Psoas muscle (tissue), 8 donors: Measurements from ENCODE around the gene ZMYND10. TPM values are rescaled to one million over a fixed set of nuclear protein-coding genes. Genes with fewer than 3 reads are reported as not detected.

ENCODE experiments used
- ATAC-seq, 4 donors: fragments of 200-7000 bp; cut with Tn5 transposase; one replicate each; pipeline ENCODE4 v1.9.1; 2020; ENCODE audit warnings: moderate library complexity in 3 of 4, mild to moderate bottlenecking in 2 of 4
- DNase-seq, 2 donors: peaks; one replicate each; pipeline ENCODE4 v3.0.0-alpha.2; 2020
- H3K27ac ChIP-seq: fragments of 200-600 bp; one replicate; pipeline ENCODE4 v1.8.0; 2022
- H3K27me3 ChIP-seq, 3 donors: fragments of 200-600 bp in 1 of 3; one replicate each; pipeline versions ENCODE4 v1.6.1 to v1.8.0; 2013 to 2022; ENCODE audit warnings: low read length in 2 of 3, mild to moderate bottlenecking in 2 of 3, moderate library complexity in 1 of 3; ENCODE audit not compliant: insufficient read depth in 3 of 3
- H3K36me3 ChIP-seq, 2 donors: fragments of 200-600 bp in 1 of 2; one replicate each; pipeline versions ENCODE4 v1.6.1 to v1.8.0; 2013 to 2022; ENCODE audit warnings: low read depth in 1 of 2, mild to moderate bottlenecking in 1 of 2, moderate library complexity in 1 of 2; ENCODE audit not compliant: insufficient read depth in 1 of 2
- H3K4me1 ChIP-seq: fragments of 200-600 bp; one replicate; pipeline ENCODE4 v1.8.0; 2022
- H3K4me3 ChIP-seq: fragments of 200-600 bp; one replicate; pipeline ENCODE4 v1.8.0; 2022; ENCODE audit warnings: mild to moderate bottlenecking
- H3K9me3 ChIP-seq: fragments of 200-600 bp; one replicate; pipeline ENCODE4 v1.8.0; 2022
- WGBS, 3 donors: extraction: QIAGEN DNeasy Blood & Tissue Kit; methylation state at CpG; one replicate each; pipeline versions ENCODE4 v1.1.6 to v1.1.7; 2013; 5-methylcytosine and 5-hydroxymethylcytosine counted together
- intact Hi-C, 2 donors: fragments of 100-400 bp; cut with DNase I; formaldehyde crosslinking; loops; one replicate each; pipeline versions ENCODE4 v1.11.0 to v1.14.2; 2022
- long read RNA-seq, 2 donors: library from polyadenylated mRNA; unstranded; transcript quantifications; one replicate each; pipeline ENCODE4 v2.0.0, GENCODE V29; 2021
- polyA plus RNA-seq, 3 donors: library from polyadenylated mRNA; stranded (reverse); fragments of 200-250 nt; gene quantifications; one replicate each; pipeline ENCODE4 v1.2.3, GENCODE V29; 2013
- total RNA-seq, 4 donors: library from RNA; stranded (reverse); fragmentation: NEBNext Ultra II Directional in 2 of 4; extraction: Animal tissue kit (Norgen Biotek cat#: 25700) in 2 of 4; gene quantifications; one replicate each; pipeline versions ENCODE4 v1.2.1 to v1.2.4, GENCODE V29; 2021 to 2023
- TF ChIP-seq, protein P1 (sequence below): fragments of 200-600 bp; IDR thresholded peaks from one replicate; pipeline ENCODE4 v1.8.0; 2022; ENCODE audit warnings: antibody characterized with exemption
- donor health status: healthy with polysubstance abuse.
- donor health status: DM: no; HTN: no; CAD: no; lungs with moderate emphysema.
- donor health status: Bipolar disorder and iron deficiency.
- donor health status: healthy.
- donor health status: DM: yes; HTN: yes; CAD: no.
- donor health status: DM: no; HTN: no; CAD: no.
- donor health status: DM: no; HTN: no; CAD: no.
- donor health status: DM: yes; HTN: yes; CAD: no.

ZMYND10 gene
- total RNA-seq (under 1 TPM; 0.24 to 0.99 (median 0.57) TPM), polyA plus RNA-seq (under 1 TPM; 0.23 to 0.99 (median 0.51) TPM)
- long read RNA-seq, donor 1: 0 reads
- long read RNA-seq, donor 2: 0 reads

DNA sequence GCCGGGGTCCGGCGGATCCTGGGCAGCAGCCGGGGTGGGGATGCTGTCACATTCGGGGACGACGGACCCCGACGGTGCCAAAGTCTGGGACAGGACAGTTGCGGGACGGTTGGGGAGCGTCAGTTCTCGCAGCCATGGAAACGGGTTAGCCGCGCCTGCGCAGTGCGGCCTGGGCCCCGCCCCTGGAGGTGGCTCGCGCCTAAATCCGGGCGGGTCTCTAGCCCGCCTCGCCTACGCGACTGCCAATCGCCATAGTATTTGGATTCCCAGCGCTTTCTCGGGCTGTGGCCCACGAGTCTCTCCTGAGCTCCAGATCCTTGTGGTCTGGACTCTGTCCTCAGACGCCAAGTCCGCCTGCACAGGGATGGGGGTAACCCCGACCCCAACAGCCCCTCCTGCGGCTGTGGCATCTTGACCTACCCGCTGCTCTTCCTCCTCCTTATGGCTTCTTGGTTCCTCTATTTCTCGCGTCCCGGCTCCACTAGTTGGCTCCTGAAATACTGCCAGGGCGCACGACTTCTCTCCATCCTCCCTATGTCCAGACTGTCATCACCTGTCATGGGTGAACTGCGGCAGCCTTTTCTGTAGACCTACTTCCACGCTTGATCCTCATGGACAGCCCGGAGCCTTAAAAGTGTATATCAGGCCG, at the start of gene ZMYND10:
ZMYND10 (minus strand) TSS at position 147 of the 649 bp plus-strand sequence. CDS start 153 bp downstream, outside the sequence.
- Histone ChIP-seq H3K4me1 (peaks cover 21% of the 10 kb centered on the region), H3K4me3 (peak within 1 kb of the TSS; percentile 44), H3K27ac (no peak within 1 kb of the TSS), H3K9me3 (no peaks in the 10 kb centered on the region), H3K27me3 (no peaks in the 10 kb centered on the region), H3K36me3 (peaks cover 0 to 19% of the 10 kb centered on the region in 2 donors)
- DNase-seq: peak; percentile 71 to 81
- WGBS, 3 donors: 16 to 20% (median 17%) methylated on average over 45 of the region's 45 CpGs
- intact Hi-C loops: loop anchor here in 1 of 2 donors (2.0 kb wide), 1 partner anchor 197 kb away; no protein-coding TSS in a partner anchor
- TF ChIP-seq, protein P1, sequence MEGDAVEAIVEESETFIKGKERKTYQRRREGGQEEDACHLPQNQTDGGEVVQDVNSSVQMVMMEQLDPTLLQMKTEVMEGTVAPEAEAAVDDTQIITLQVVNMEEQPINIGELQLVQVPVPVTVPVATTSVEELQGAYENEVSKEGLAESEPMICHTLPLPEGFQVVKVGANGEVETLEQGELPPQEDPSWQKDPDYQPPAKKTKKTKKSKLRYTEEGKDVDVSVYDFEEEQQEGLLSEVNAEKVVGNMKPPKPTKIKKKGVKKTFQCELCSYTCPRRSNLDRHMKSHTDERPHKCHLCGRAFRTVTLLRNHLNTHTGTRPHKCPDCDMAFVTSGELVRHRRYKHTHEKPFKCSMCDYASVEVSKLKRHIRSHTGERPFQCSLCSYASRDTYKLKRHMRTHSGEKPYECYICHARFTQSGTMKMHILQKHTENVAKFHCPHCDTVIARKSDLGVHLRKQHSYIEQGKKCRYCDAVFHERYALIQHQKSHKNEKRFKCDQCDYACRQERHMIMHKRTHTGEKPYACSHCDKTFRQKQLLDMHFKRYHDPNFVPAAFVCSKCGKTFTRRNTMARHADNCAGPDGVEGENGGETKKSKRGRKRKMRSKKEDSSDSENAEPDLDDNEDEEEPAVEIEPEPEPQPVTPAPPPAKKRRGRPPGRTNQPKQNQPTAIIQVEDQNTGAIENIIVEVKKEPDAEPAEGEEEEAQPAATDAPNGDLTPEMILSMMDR: no peak
- no peak for ATAC-seq

DNA sequence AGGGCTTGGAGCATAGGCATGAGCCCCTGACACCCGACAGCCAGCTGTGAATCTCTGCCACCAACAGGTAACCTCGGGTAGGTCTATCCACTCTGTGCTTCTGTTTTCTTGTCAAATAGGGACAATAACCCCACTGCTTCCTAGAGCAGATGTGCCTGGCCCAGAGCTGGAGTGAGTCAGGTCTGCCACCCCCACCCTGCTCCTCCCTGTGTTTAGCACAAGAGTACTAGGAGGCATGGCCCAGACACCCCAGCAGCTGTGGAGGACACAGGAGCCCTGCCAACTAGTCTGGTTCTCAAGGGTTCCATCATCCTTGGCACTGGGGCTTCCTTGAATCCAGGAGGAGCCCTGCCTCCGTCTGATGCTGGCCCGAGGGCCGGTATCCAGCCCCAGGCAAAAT, 47.5 kb upstream of the ZMYND10 start:
- intact Hi-C loops: no loop called here
- H3K27ac ChIP-seq: no peak overlapping the region

GRCh38 chr3:50392101-50392715, 46.7 kb upstream of the ZMYND10 start:
- intact Hi-C loops: no loop called here
- Histone ChIP-seq H3K27me3 (no peaks in the 10 kb centered on the region), H3K27ac (no peak overlapping the region), H3K4me3 (no peak overlapping the region), H3K36me3 (no peaks in the 10 kb centered on the region), H3K4me1 (peaks cover 17% of the 10 kb centered on the region), H3K9me3 (no peaks in the 10 kb centered on the region)
- 27 to 44% (median 34%) methylated on average over 3 to 5 of the region's 5 CpGs for WGBS, 3 donors
- DNase-seq (no peak), ATAC-seq (peak; percentile 6 to 60 (median 56))
- TF ChIP-seq, protein P1: no peak

More for the DNA sequence above, 47.5 kb upstream of the ZMYND10 start:
- Histone ChIP-seq H3K4me1 (peaks cover 17% of the 10 kb centered on the region), H3K4me3 (no peak overlapping the region), H3K9me3 (no peaks in the 10 kb centered on the region), H3K36me3 (no peaks in the 10 kb centered on the region), H3K27me3 (no peaks in the 10 kb centered on the region)
- 76 to 83% (median 81%) methylated on average over 5 of the region's 5 CpGs for WGBS, 3 donors
- TF ChIP-seq, protein P1: no peak
- ATAC-seq (no peak), DNase-seq (no peak)

DNA sequence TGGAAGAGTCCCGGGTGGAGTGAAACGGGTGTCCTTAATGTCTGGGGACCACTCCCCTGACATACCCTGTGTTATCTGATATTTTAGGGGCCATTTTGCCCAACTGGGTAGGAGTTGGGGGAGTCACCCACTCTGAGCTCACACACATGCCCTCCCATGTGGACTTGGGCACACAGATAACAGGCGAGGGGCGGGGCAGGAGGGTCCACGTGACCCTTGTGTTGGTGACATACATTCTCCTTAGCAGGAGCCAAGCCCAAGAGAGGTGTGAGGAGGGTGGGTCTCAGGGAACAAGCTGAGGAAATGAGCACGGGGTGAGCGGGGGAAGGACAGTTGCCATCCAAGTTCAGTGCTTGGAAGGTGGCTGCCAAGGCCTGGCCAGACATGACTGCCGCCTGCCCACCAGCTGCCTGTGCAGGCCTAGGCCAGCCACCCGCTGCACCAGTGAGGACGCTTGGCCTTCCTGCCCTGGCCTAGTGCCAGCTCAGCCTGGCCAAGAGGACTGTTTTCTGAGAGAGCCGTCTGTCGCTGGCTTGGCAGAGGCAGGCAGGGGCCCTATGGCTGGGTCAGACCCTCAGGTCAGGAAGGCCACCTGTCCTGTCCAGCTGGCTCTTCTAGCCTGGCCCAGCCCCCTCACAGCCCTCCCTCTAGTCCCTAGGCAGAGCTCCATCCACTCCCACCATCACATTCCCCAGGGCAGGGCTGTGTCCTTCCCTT, 45.1 kb upstream of the ZMYND10 start:
- Histone ChIP-seq H3K27ac (peak overlapping the region; percentile 53), H3K27me3 (no peaks in the 10 kb centered on the region), H3K4me3 (no peak overlapping the region), H3K9me3 (no peaks in the 10 kb centered on the region), H3K4me1 (peaks cover 17% of the 10 kb centered on the region), H3K36me3 (no peaks in the 10 kb centered on the region)
- intact Hi-C loops: no loop called here
- peak; percentile 58 to 87 (median 81) for ATAC-seq
- DNase-seq: peak; percentile 62 to 83
- 26 to 31% (median 29%) methylated on average over 12 of the region's 12 CpGs for WGBS, 3 donors
- TF ChIP-seq, protein P1: no peak
